ENCODE measurements around the gene THADA.

THADA gene

DNA sequence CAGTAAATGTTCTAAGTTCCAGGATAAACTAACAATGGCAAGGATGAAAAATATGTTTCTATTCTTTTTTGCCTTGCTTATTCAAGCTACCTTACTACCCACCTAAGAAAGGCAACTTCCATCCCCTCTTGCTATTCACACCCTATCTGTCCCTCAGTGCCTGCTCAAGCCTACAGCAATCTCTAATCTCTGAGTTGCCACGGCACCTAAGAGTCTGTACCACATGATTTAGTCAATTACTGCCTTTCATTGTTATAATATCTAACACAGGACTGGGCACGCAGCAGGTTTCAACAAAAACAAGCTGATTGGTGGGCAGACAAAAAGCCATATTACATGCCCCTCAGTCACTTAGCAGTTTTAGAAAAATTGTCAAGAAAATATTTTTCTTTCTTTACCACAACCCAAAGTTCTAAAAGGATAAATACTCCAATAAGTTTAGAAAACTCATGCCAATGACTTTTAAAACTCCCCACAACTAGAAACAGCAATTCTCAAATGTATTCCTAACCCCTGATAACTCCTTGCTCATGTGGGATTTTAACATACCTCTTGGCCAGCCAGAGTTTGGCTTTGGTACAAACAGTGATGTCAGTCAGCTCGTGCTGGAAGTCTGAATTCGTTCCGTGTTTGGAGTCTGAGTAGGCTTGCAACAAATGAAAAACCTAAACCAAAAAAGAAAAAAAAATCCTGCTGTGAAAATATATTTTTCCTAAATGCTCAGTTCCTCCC, 252.1 kb downstream of the THADA start:
- DNase-seq: no peak

DNA sequence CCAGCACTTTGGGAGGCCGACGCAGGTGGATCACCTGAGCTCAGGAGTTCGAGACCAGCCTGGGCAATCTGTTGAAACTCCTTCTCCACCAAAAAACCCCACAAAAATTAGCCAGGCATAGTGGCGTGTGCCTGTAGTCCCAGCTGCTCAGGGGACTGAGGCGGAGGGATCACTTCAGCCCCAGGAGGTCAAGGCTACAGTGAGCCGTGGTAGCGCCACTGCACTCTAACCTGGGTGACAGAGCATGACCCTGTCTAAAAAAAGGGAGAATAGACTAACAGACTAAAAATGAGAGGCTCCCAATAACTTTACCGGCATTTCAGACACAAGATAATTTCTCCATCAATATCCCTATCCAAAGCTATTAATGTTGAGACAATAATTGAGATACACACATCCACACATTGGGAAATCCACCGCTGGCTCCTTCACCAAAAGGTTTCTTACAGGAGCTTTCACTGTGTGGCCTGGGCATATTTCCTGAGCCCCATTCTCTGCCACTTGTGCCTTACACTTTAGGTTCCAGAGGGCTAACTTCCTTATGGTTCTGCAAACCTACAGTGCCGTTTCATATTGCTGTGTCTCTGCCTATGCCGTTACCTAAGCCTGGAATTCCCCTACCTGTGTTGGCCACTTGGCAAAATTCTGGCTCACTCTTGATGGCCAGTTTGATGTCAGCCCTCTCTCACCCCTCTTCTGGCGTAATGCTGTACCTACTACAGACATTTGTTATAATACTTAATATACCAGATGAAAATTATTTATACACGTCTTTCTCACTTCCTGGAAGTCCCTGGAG, 253.7 kb downstream of the THADA start:
- no peak for DNase-seq

- no peak for DNase-seq
These were observed 254.9 kb downstream of the THADA start for GRCh38 chr2:43340945-43341356.

DNA sequence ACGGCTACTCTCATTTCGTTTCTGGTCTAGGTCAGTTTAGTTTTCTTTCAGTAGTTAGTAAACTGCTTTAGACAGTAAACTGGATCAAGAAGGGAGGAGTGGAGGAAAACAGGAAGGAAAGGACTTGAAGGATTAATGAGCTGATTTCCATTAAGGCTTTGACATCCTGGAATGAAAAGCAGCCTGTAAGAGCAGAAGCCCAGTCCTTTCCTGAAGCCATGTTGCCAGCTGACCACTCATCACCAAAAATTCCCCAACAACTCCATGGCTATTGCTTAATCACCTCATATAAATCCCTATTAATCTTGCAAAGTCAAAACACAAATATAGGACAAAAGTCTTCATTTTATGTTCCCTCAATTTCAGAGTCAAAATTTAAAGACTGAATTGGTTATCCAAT, 255.8 kb downstream of the THADA start:
- no peak for DNase-seq

GRCh38 chr2:43333656-43334144, 262.1 kb downstream of the THADA start:
- DNase-seq: no peak

DNA sequence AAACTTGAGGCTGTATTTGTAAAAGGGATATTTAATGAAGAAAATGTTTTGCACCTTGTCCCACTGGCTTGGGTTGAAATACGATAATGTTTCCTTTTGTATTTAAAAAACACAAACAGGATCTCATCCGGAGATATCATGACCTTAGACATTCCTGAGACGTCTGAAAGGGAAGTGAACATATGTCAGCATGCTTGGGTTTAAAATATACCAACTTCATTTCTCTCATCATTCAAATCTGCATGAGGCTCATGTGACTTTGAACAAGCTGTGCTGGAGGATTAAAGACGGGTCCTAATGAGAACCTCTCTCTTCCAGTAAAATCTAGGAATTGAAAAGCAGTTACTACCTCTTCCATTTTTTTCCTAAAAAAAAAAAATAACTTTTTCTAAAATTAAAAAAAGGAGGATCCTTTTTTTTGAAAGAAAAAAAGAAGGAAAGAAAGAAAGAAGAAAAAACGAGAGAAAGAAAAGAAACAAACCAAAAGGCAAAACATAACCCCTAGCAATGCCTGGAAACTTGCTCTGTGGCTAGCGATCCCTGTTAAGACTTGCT, 262.7 kb downstream of the THADA start:
- DNase-seq: no peak

GRCh38 chr2:43332653-43333052, 263.2 kb downstream of the THADA start:
- DNase-seq: no peak

DNA sequence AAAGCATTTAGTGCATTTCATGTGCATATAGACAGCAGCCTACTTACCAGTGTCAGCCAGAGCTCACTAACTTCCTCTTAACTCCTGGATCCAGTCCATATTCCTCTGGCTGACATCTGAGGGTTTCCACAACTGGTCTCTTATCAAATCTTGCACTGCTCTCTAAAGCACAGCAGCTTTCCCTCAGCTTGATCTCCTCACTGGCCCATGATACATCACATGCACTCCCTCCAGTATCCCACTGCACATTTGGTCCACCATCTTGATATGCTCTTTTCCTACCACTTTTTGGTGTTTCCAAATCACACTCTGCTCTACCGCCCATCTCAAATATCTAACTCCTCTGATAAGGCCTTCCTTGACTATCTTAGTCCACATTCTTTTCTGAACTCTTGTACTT, 264.4 kb downstream of the THADA start:
- DNase-seq: no peak

DNA sequence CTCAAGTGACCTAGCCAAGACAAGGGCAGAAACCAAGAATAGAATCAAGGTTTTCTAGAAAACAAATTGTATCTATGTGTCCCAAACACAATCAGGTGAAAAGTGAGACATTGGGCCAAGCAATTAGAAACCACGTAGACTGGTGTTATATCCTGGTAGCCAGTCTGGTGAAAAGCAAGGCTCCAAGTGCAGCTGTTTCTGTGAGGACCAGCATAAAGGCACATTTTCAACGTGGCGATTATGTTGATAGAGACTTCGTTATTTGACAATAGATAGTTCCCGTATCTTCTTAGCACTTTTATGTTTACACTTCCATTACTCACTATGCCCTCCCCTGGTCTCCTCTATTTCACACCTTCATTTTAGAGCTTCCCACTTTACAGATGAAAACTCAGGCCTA, 266.2 kb downstream of the THADA start:
- no peak for DNase-seq

GRCh38 chr2:43328832-43329231, 267.0 kb downstream of the THADA start:
- DNase-seq: no peak

GRCh38 chr2:43328133-43328532, 267.7 kb downstream of the THADA start:
- no peak for DNase-seq

GRCh38 chr2:43327119-43327518, 268.7 kb downstream of the THADA start:
- no peak for DNase-seq

DNA sequence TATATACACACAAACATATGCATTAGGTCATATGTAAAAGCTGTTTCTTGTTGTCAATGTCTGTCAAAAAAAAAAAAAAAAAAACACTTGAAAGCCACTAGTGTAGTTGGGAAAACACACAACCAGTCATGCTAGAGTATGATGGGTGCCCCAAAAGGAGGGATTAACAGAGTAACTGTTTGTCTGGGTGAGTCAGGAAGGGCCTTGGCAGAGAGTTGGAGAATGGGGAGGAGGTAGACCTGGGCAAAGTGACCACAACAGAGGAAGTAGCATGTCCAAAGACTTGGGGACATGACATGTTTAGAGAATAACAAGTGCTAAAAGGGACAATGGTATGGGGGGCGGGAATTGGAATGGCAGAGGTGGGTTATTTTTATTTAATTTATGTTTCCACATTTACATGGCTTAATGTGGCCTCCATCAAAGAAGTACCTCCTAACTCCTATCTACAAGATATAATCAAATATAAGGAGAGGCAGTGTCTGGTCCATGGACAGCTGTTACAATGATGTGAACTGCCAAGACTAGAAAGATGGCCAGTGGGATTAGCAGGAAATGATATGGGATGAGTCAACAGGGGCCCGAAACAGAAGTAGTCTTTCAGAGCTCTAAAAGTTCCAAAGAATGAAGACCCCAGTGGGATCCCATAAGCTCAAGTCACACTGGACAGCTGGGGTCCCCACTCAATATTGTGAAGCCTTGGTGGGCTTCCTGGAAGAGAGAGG, 269.6 kb downstream of the THADA start:
- DNase-seq: no peak

DNA sequence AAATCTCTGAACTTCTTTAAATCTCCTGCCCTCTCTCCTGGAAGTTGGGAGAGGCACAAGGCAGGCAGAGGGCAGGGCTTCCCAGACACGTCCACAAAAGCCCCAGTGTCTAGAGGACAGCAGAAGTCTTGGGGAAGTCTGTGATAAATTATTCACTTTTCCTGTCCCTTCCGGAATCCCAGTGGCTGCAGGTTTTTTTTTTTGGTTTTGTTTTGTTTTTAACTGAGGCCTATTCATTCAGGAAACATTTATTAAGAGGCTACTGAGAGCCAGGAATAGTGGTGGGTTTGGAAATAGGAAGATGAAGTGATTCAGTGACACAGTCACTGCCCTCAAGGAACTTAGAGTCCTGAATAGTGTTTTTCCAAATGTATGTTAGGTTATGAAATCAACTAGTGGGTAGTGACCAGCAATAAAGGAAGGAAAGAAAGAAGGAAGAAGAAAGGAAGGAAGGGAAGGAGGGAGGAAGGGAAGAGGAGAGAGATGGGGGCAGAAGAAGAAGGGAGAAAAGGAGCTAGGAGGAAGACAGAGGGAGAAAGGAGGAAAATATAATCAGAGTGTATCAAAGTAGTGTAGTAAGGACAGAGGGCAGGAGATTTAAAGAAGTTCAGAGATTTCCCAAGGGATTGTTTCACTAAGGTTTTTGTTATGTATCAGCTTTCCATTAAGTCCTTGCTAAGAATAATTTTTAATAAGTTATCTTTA, 270.6 kb downstream of the THADA start:
- DNase-seq: no peak

- no peak for DNase-seq
These were observed 271.4 kb downstream of the THADA start for GRCh38 chr2:43324259-43325106.

DNA sequence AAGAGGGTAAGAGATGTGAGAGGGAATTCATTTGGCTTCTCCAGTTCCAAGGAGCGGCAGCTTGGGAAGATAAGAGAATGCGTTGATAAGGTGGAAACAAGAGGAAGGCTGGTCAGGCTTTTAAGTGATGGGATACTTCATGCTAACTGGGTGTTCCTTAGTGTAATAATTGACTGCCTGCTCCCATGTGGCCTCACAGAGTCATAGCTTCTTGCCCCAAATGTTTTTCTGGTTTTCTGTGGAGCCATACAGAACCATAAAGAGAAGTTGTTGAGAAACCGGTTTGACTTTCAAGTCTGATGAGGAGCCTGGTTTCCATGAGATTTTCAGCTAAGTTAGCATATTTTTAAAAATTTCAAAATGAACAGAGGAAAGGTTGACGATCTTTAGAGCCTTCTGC, 272.0 kb downstream of the THADA start:
- no peak for DNase-seq

- DNase-seq: no peak
These were observed 274.4 kb downstream of the THADA start for GRCh38 chr2:43321446-43321845.

- no peak for DNase-seq
These were observed 276.3 kb downstream of the THADA start for GRCh38 chr2:43319541-43319940.

GRCh38 chr2:43318791-43319190, 277.0 kb downstream of the THADA start:
- no peak for DNase-seq

DNA sequence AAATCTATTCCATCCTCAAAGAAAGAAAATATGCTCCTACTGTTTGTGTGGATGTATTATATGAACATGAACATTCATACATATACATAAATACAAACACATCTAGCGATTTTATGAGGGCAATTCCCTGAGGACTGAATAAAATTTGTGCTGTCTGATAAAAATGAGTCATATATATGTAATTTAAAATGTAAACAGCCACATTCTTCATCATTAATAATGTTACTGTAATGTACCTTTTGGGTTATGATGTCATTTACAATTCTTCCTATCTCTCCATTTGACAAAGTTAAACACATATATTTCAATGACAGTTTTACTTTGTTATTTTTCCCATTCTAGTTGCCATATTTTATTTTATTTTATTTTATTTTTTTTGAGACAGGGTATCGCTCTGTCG, 278.2 kb downstream of the THADA start:
- no peak for DNase-seq

DNA sequence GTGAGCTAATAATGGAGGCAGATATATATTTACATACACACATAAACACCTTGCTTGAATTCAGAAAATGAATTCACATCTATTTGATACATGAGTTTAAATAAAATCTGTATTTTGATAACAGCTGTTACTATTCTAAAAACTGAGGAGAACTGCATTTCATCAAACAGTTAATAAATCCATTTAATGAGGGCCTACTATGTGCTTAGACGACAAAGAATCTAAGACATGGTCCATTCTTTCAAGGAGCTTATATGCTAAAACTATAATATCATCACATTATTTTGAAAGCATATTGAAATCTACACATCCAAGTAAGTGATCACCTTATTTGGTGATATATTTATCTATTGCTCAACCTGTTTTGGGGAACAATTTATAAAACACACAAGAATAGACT, 278.6 kb downstream of the THADA start:
- DNase-seq: no peak

- no peak for DNase-seq
These were observed 280.4 kb downstream of the THADA start for GRCh38 chr2:43315482-43315881.

Data from activated CD4-positive, CD25-positive, alpha-beta regulatory T cell treated with anti-CD3 and anti-CD28 coated beads, Interleukin-2, amount 50 U/mL, for 72 hours (primary cell).